ENCODE data around the gene RAE1. TPM values are rescaled to one million over a fixed set of nuclear protein-coding genes. Genes with fewer than 3 reads are reported as not detected.

The RAE1 gene
- total RNA-seq, 1 experiment from 2014 or later = 31.3 TPM

- TF ChIP-seq ZNF532 (CRISPR knock-in tag; IDR thresholded peaks at IDR 0.05; ENCODE audit: borderline replicate concordance) (no peak), HMGXB4 (CRISPR knock-in tag; IDR thresholded peaks at IDR 0.05) (no peak), MXD4 (CRISPR knock-in tag; IDR thresholded peaks at IDR 0.05; ENCODE audit: borderline replicate concordance) (no peak), MAX (CRISPR knock-in tag; IDR thresholded peaks at IDR 0.05) (no peak), FOXP1 (CRISPR knock-in tag; IDR thresholded peaks at IDR 0.05; ENCODE audit: borderline replicate concordance) (no peak)
Measured at GRCh38 chr20:57319584-57319983, 31.5 kb upstream of the RAE1 start (continued).

- POLR2A ChIA-PET = no interaction called here
- Mint-ChIP-seq H3K4me3 (no peak overlapping the region), H3K4me1 (peaks cover 16% of the 10 kb centered on the region), H3K9me3 (no peaks in the 10 kb centered on the region), H3K27ac (no peak overlapping the region), H3K27me3 (ENCODE audit: low read depth) (no peaks in the 10 kb centered on the region; the same call in 1 of the 2 replicates), H3K36me3 (no peaks in the 10 kb centered on the region)
- TF ChIP-seq MXD4 (CRISPR knock-in tag; IDR thresholded peaks at IDR 0.05; ENCODE audit: borderline replicate concordance) (no peak), NFE2L1 (CRISPR knock-in tag; IDR thresholded peaks at IDR 0.05) (no peak), OVOL2 (CRISPR knock-in tag; IDR thresholded peaks at IDR 0.05; ENCODE audit: borderline replicate concordance) (no peak), MLX (CRISPR knock-in tag; IDR thresholded peaks at IDR 0.05) (no peak), SMAD3 (CRISPR knock-in tag; IDR thresholded peaks at IDR 0.05; ENCODE audit: borderline replicate concordance) (no peak), JAZF1 (CRISPR knock-in tag; IDR thresholded peaks at IDR 0.05) (no peak), PRRX2 (CRISPR knock-in tag; IDR thresholded peaks at IDR 0.05) (no peak), FOXJ3 (CRISPR knock-in tag; IDR thresholded peaks at IDR 0.05; ENCODE audit: borderline replicate concordance) (no peak), HMGXB4 (CRISPR knock-in tag; IDR thresholded peaks at IDR 0.05) (no peak), FOXK1 (CRISPR knock-in tag; IDR thresholded peaks at IDR 0.05) (no peak)
- ATAC-seq = no peak
- no peak for DNase-seq (ENCODE audit: low spot score)
- CTCF ChIA-PET = interaction anchor here (1.6 kb wide), 1 partner anchor 12 kb away, joined by 3 read pairs; no protein-coding TSS in a partner anchor
Measured at GRCh38 chr20:57320358-57320757, 30.7 kb upstream of the RAE1 start.

GRCh38 chr20:57321142-57321541 lies 29.9 kb upstream of the RAE1 start:
- CTCF ChIA-PET = interaction anchor here (1.6 to 2.2 kb wide), 2 partner anchors 11 to 30 kb away, joined by 3 to 7 read pairs; no protein-coding TSS in a partner anchor
- H3K27ac Mint-ChIP-seq = no peak overlapping the region
- no peaks in the 10 kb centered on the region for H3K9me3 Mint-ChIP-seq
- no peaks in the 10 kb centered on the region for H3K36me3 Mint-ChIP-seq
- no peak overlapping the region for H3K4me3 Mint-ChIP-seq
- H3K27me3 Mint-ChIP-seq (ENCODE audit: low read depth) = no peaks in the 10 kb centered on the region; the same call in 1 of the 2 replicates
- ATAC-seq = no peak
- peaks cover 16% of the 10 kb centered on the region for H3K4me1 Mint-ChIP-seq
- POLR2A ChIA-PET = no interaction called here
- no peak for DNase-seq (ENCODE audit: low spot score)
- no peak for TF ChIP-seq JAZF1 (CRISPR knock-in tag; IDR thresholded peaks at IDR 0.05)
- no peak for TF ChIP-seq ZNF281 (CRISPR knock-in tag; IDR thresholded peaks at IDR 0.05)
- TF ChIP-seq MLX (CRISPR knock-in tag; IDR thresholded peaks at IDR 0.05) = no peak
- no peak for TF ChIP-seq ATF6 (CRISPR knock-in tag; IDR thresholded peaks at IDR 0.05)

All from WTC11 (cell line).